Stomach (tissue), 4 donors: ENCODE measurements around the gene SMPD3.

Source experiments
- CTCF ChIP-seq, 7 experiments: fragments of 450-650 bp in 4 of 7; fragments of 200-600 bp in 3 of 7; sonication (generic) in 3 of 7; IDR thresholded peaks; one replicate each; pipeline ENCODE4 v1.5.1; 2016 to 2019; ENCODE audit warnings: antibody characterized with exemption in 7 of 7, control low read depth in 2 of 7, mild to moderate bottlenecking in 1 of 7
- POLR2AphosphoS5 ChIP-seq, 3 donors: sonication (generic); formaldehyde crosslinking; IDR thresholded peaks; one replicate each; pipeline ENCODE4 v1.6.1; 2016; ENCODE audit warnings: antibody characterized with exemption in 3 of 3

GRCh38 chr16:68387301-68387700 is 61.0 kb downstream of the SMPD3 start:
- TF ChIP-seq POLR2AphosphoS5 (IDR thresholded peaks at IDR 0.05), result peak in 1 of 3 donors; percentile 5
- TF ChIP-seq CTCF (IDR thresholded peaks at IDR 0.05), result no peak
